Right lobe of liver (tissue), 4 donors: ENCODE measurements around the gene NSDHL.
A peak's percentile ranks its signal among the peaks of the same experiment; 100 is the strongest.

Experiments
- CTCF ChIP-seq, 4 donors: fragments of 200-600 bp in 3 of 4; fragments of 450-650 bp in 1 of 4; IDR thresholded peaks; one replicate each; pipeline versions ENCODE4 v1.5.1 to v1.8.0; 2016 to 2022; ENCODE audit warnings: antibody characterized with exemption in 4 of 4, mild to moderate bottlenecking in 2 of 4
- POLR2A ChIP-seq: fragments of 450-650 bp; IDR thresholded peaks from one replicate; pipeline ENCODE4 v1.6.1; 2017; ENCODE audit warnings: antibody characterized with exemption, mild to moderate bottlenecking
- donor health status: DM: no; HTN: no; CAD: no.
- donor health status: DM: no; HTN: no; CAD: no.
- donor health status: DM: no; HTN: yes; CAD: no.

GRCh38 chrX:152915541-152916241 lies 84.8 kb downstream of the NSDHL start:
- TF ChIP-seq CTCF (IDR thresholded peaks at IDR 0.05) (peak; percentile 29 to 47 (median 34)), POLR2A (no peak)
